Peyer's patch (tissue), 4 donors: ENCODE data around the gene ASPM.
"Not testable (repeated sequence)": the region's sequence is repeated elsewhere in the genome, so short reads cannot be mapped to it uniquely, and the experiment has no call there.

Experiments
- POLR2A ChIP-seq, 2 donors: fragments of 450-650 bp; IDR thresholded peaks; one replicate each; pipeline ENCODE4 v1.5.1; 2017; ENCODE audit warnings: antibody characterized with exemption in 2 of 2, mild to moderate bottlenecking in 2 of 2, moderate library complexity in 2 of 2
- TF ChIP-seq, protein P1 (sequence below), 6 experiments: fragments of 450-650 bp in 4 of 6; fragments of 200-600 bp in 2 of 6; sonication (generic) in 1 of 6; IDR thresholded peaks; one replicate each; pipeline ENCODE4 v1.5.1; 2017 to 2019; ENCODE audit warnings: antibody characterized with exemption in 6 of 6, mild to moderate bottlenecking in 3 of 6, moderate library complexity in 1 of 6

DNA sequence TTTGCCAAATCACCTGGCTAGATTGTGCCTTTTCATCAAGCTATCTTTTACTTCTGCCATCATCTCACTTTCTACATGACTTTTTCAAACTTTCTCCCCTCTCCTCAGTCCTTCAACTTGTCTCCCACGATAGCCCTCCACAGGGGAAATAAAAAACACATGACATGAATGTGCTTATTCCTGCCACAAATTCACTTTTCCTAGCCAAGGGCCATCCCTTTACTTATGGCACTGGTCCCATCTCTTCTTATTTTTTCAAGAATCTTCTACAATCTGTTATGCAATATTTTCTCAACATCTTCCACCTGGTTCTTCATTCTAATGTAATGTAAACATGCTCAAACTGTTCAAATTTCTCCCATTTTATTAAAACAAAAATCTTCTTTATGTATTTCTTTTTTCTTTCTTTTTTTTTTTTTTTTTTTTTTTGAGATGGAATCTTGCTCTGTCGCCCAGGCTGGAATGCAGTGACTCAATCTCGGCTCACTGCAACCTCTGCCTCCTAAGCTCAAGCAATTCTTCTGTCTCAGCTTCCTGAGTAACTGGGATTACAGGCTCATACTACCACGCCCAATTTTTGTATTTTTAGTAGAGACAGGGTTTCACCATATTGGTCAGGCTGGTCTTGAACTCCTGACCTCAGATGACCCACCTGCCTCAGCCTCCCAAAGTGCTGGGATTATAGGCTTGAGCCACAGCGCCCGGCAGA lies 111.7 kb downstream of the ASPM start:
- TF ChIP-seq, protein P1, sequence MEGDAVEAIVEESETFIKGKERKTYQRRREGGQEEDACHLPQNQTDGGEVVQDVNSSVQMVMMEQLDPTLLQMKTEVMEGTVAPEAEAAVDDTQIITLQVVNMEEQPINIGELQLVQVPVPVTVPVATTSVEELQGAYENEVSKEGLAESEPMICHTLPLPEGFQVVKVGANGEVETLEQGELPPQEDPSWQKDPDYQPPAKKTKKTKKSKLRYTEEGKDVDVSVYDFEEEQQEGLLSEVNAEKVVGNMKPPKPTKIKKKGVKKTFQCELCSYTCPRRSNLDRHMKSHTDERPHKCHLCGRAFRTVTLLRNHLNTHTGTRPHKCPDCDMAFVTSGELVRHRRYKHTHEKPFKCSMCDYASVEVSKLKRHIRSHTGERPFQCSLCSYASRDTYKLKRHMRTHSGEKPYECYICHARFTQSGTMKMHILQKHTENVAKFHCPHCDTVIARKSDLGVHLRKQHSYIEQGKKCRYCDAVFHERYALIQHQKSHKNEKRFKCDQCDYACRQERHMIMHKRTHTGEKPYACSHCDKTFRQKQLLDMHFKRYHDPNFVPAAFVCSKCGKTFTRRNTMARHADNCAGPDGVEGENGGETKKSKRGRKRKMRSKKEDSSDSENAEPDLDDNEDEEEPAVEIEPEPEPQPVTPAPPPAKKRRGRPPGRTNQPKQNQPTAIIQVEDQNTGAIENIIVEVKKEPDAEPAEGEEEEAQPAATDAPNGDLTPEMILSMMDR (IDR thresholded peaks at IDR 0.05), result not testable (repeated sequence)
- TF ChIP-seq POLR2A (IDR thresholded peaks at IDR 0.05), result not testable (repeated sequence)
